HG03565 (cell line): ENCODE results near the gene LIN37.

Experiments
- ATAC-seq: cut with Tn5 transposase; IDR thresholded peaks from one replicate; pipeline ENCODE4 v1.9.1; 2021; ENCODE audit warnings: mild to moderate bottlenecking, moderate library complexity; ENCODE audit not compliant: unreplicated experiment

Gene LIN37

DNA sequence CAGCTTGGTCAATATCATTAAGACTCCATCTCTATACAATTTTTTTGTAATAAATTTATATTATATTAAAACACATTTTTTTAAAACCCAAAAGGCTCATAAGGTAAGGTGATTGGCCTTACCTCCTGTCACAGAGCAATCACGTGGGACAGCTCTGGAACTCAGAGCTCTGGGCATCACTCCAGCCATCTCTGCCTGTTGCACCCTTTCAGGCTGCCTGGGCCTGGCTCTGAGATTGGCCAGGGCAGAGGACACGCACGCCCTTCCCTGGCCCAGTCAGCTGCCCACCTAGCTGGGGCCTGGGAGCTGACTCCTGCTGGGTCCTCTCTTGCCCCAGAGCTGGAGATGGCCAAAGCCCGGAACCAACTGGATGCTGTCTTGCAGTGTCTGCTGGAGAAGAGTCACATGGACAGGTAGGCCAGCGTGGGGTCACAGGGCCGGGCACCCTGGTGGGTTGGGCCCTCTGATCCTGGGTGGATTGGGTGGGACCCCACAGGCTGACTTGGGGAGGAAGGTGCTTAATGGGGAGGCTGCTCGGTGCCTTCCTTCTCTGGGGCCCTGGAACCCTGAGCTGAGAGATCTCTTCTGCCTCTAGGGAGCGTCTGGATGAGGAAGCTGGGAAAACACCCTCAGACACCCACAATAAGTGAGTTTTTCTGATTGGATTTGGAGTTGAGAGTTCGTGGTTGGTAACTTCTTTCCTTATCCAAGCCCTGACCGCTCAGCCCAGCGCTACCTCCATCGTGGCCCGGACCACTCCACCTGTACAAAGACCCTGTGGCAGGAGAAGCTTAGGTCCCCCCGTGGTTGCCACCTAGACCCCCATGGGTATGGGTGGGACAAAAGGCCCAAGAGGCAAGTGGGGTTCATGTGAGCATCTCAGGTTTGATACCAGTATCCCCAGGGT is 3.7 kb downstream of the LIN37 start:
- ATAC-seq = no peak

DNA sequence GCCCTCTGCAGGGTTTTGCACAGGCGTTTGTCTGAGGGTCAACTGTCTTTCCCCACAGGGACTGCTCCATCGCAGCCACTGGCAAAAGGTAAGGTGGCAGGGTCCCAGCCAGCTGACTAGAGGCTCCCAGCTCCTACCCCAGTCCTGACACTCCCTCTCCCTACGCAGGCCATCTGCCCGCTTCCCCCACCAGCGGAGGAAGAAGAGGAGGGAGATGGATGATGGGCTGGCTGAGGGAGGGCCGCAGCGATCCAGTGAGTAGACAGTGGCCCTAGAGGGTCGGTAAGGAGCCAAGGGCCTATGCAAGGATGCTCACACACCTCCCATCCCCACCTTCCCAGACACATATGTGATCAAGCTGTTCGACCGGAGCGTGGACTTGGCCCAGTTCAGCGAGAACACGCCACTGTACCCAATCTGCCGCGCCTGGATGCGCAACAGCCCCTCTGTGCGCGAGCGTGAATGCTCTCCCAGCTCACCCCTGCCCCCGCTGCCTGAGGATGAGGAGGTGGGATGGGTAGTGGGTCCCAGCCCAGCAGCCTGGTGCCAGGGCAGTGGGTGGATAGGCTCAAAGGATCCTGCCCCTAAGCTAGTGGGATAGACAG is 4.5 kb downstream of the LIN37 start:
- ATAC-seq = no peak

DNA sequence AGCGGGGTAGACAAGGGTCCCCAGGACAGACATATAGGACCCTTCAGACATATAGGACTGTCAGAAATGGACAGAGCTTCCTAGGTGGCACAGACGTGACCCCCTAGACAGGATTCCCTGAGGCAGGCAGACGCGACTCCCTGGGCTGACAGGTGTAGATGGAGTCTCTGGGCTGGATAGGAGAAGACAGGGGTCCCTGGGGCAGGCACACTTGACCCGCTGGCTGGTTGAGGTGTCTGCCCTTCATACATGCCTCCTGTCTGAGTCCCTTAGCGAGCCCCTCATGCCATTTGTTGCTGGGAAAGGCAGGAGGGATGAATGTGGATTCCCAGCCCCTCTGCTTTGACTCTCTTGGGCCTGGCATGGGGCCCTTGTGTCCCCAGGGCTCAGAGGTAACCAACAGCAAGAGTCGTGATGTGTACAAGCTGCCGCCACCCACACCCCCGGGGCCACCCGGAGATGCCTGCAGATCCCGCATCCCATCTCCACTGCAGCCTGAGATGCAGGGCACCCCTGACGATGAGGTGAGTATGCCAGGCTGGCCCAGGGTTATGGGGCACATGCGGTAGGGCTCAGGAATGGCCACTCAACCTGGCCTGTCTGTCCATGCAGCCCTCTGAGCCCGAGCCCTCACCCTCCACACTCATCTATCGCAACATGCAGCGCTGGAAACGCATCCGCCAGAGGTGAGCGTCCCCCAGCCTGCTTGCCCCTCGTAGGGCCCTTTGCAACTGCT is 5.4 kb downstream of the LIN37 start:
- ATAC-seq = no peak

GRCh38 chr19:35754370-35755130 is 6.2 kb downstream of the LIN37 start:
- no peak for ATAC-seq

DNA sequence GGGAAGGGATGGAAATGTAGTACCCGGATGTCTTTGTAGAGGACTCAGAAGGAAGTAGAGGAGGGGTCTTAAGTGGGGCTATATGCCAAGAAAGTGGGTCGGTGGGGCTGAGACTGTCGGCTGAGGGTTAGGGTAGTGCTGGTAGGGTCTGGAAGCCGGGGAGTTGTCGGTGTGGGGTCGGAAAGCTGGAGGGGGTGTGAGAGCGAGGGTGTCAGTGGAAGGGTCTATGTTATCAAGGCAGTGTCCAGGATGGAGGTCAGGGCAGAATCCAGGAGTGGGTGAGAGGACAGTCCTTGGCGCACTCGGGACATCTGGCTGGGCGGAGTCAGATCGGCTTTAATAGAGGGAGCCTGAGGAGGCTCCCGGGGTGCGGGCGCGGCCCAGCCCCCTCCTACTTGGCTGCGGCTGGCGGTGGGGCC is 6.8 kb downstream of the LIN37 start:
- ATAC-seq = no peak

- ATAC-seq = no peak
Observed at GRCh38 chr19:35755550-35756376, 7.4 kb downstream of the LIN37 start.

GRCh38 chr19:35756377-35757230 is 8.2 kb downstream of the LIN37 start, which contains the start of gene HSPB6:
Gene HSPB6 (minus strand): TSS chr19:35757029. CDS start chr19:35757008, 21 bp downstream.
- no peak for ATAC-seq

- no peak for ATAC-seq
Observed at GRCh38 chr19:35757231-35757748, 8.9 kb downstream of the LIN37 start.

GRCh38 chr19:35757749-35758608 is 9.6 kb downstream of the LIN37 start, which contains the start of gene PROSER3:
Gene PROSER3 (plus strand): TSS chr19:35758176. CDS start chr19:35758216, 40 bp downstream.
- ATAC-seq = peak; percentile 94

DNA sequence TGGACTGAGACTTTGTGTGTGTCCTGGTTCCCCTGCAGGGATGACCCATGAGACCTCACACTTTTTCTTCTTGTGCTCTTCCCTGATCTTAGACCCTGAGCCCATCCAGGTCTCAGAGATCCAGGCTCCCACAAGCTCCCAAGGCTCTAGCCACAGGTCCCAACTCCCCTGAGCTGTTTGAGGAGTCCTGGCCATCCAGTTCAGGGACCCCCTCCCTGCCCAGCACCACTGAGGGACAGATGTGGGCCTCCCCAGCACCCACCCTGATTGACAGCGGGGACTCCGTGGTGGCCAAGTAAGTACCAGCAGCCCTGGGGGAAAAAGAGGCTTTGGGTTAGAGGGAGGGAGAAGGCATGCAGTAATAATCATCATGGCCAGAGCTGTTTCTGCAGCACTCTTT is 11.3 kb downstream of the LIN37 start:
- ATAC-seq = no peak

DNA sequence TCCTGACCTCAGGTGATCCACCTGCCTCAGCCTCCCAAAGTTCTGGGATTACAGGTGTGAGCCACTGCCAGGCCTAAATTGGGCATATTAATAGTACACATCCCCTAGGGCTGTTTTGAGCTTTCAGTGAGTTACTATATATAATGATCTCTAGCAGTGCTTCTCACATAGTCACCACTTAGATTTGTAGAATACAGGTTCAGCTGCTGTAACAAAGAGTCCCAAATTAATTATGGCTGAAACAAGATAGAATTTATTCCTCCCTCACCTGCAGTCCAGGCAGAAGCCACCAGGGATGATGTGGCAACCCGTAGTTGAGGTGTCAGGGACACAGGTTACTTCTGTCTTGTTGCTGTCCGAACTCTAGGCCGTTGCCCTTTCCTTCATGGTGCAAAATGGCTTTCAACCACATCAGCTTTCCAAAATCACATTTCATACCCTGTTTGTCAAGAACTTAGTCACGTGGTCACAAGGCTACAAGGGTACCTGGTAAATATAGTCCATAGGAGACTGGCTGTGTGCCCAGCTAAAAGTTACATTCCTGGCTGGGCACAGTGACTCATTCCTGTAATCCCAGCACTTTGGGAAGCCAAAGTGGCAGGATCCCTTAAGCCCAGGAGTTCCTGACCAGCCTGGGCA is 12.5 kb downstream of the LIN37 start:
- ATAC-seq = no peak

DNA sequence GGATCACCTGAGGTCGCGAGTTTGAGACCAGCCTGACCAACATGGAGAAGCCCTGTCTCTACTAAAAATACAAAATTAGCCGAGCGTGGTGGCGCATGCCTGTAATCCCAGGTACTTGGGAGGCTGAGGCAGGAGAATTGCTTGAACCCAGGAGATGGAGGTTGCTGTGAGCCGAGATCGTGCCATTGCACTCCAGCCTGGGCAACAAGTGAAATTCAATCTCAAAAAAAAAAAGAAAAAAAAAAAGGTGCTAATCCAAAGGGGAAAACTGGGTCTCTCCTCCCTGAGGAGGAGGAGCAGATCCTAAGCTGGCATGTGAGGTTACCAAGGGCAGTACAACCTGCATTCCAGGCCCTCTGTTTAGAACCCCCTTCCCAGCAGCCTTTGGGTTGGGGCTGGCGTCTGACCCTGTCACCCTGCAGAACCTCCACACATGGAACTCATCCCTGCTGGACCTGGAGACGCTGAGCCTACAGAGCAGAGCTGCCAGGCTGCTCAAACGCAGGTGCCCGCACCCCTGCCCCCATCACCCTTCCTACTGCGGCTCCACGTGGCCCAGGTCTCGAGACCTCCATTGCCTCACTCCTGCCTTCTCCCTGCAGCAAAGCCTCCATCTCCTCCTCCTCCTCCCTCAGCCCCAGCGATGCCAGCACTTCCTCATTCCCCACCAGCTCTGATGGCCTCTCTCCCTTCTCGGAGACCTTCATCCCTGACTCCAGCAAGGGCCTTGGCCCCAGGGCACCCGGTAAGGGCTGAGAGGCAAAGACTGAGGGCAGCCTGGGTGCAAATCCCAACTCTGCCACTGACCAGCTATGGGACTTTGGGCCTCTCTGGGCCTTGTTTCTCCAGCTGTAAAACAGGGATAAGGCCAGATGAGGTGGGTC is 16.3 kb downstream of the LIN37 start:
- no peak for ATAC-seq

DNA sequence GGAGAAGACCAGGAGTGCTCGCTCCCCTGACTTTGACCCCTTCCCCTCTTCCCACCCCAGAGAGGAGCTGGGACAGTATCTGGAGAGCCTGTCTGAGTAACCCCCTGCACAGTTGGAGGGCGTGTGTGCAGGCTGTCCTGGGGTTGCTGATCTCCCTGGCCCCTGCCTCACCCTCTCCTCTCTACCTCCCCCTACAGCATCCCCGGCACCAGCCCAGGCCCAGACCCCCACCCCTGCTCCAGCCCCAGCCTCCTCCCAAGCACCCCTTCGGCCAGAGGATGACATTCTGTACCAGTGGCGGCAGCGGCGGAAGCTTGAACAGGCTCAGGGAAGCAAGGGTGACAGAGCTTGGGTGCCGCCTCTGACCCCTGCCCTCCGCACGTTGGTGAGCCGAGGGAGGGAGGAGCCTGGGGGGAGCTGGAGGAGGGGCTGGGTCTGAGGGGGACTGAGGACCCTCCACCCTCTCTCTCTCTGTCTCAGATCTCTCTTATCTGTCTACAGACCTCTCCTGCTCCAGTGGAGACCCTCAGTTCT is 18.3 kb downstream of the LIN37 start:
- no peak for ATAC-seq

- no peak for ATAC-seq
Observed at GRCh38 chr19:35767288-35768081, 19.1 kb downstream of the LIN37 start.

DNA sequence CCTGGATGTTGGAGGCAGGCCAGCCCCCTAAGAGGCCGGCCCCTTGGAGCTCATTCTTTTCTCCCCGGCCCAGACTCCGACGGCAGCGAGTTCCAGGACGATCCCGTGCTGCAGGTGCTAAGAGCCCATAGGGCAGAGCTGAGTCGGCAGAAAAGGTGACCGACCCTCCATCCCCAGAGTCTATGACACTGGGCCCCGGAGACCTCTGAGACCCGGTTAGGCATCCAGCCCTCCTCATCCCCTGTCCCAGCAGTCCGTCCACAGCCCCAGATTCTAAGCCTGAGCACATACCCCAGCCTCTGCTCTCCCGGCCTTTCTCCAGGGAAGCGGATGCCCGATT is 19.7 kb downstream of the LIN37 start:
- no peak for ATAC-seq
